ENCODE data around the gene PIEZO1. TPM values are rescaled to one million over a fixed set of nuclear protein-coding genes. Genes with fewer than 3 reads are reported as not detected.

Gene PIEZO1
- total RNA-seq, 3 donors from 2014 or later = 71.4 to 218 (median 129) TPM

- Histone ChIP-seq H3K9me3 (no peaks in the 10 kb centered on the region), H3K4me1 (ENCODE audit: low read depth) (peaks cover 12% of the 10 kb centered on the region), H3K36me3 (ENCODE audit: low read depth) (no peaks in the 10 kb centered on the region), H3K4me3 (no peak overlapping the region)
- ATAC-seq = peak; percentile 0
- intact Hi-C loops (cut with DNase I, micrococcal nuclease) = no loop called here
- peak in 1 of 3 donors; percentile 50 for DNase-seq
- peak; percentile 22 for TF ChIP-seq CTCF (IDR thresholded peaks at IDR 0.05)
Observed at GRCh38 chr16:88685156-88686061, 99.6 kb downstream of the PIEZO1 start.

- peaks cover 12% of the 10 kb centered on the region for H3K4me1 ChIP-seq (ENCODE audit: low read depth)
- H3K4me3 ChIP-seq = no peak overlapping the region
- no peak for ATAC-seq
- H3K36me3 ChIP-seq (ENCODE audit: low read depth) = no peaks in the 10 kb centered on the region
- no peak for TF ChIP-seq CTCF (IDR thresholded peaks at IDR 0.05)
- no peaks in the 10 kb centered on the region for H3K9me3 ChIP-seq
- DNase-seq = no peak
- intact Hi-C loops (cut with DNase I, micrococcal nuclease) = no loop called here
Observed at GRCh38 chr16:88684569-88685155, 100.4 kb downstream of the PIEZO1 start.

- intact Hi-C loops (cut with DNase I, micrococcal nuclease) = no loop called here
- Histone ChIP-seq H3K4me3 (no peak overlapping the region), H3K9me3 (no peaks in the 10 kb centered on the region), H3K4me1 (ENCODE audit: low read depth) (peaks cover 3% of the 10 kb centered on the region), H3K36me3 (ENCODE audit: low read depth) (no peaks in the 10 kb centered on the region)
- TF ChIP-seq CTCF (IDR thresholded peaks at IDR 0.05) = no peak
- peak; percentile 56 to 85 (median 69) for DNase-seq
- ATAC-seq = peak; percentile 49
Observed at GRCh38 chr16:88681709-88682451, 103.1 kb downstream of the PIEZO1 start.

GRCh38 chr16:88681084-88681680 is 103.8 kb downstream of the PIEZO1 start:
- no peaks in the 10 kb centered on the region for H3K4me1 ChIP-seq (ENCODE audit: low read depth)
- H3K36me3 ChIP-seq (ENCODE audit: low read depth) = no peaks in the 10 kb centered on the region
- peak; percentile 77 to 86 (median 84) for DNase-seq
- peak; percentile 79 for ATAC-seq
- H3K9me3 ChIP-seq = no peaks in the 10 kb centered on the region
- intact Hi-C loops (cut with DNase I, micrococcal nuclease) = no loop called here
- peak; percentile 52 for TF ChIP-seq CTCF (IDR thresholded peaks at IDR 0.05)
- no peak overlapping the region for H3K4me3 ChIP-seq

- intact Hi-C loops (cut with DNase I, micrococcal nuclease) = no loop called here
- Histone ChIP-seq H3K36me3 (ENCODE audit: low read depth) (no peaks in the 10 kb centered on the region), H3K4me1 (ENCODE audit: low read depth) (no peaks in the 10 kb centered on the region), H3K4me3 (no peak overlapping the region), H3K9me3 (no peaks in the 10 kb centered on the region)
- ATAC-seq (no peak), DNase-seq (no peak)
- TF ChIP-seq CTCF (IDR thresholded peaks at IDR 0.05) = no peak
Observed at GRCh38 chr16:88680554-88681083, 104.4 kb downstream of the PIEZO1 start.
